HEK293T (cell line): Measurements from ENCODE around the gene CDSN.

Experiments used
- CTCF ChIA-PET: fragments of 350-600 bp; formaldehyde crosslinking; extraction: SDS; loops from one replicate; lab custom pipeline; 2021; ENCODE audit warnings: antibody characterized with exemption, inconsistent platforms; lab: Yijun Ruan, JAX
- POLR2A ChIA-PET: fragments of 350-600 bp; formaldehyde crosslinking; extraction: SDS; loops from one replicate; lab custom pipeline; 2020; ENCODE audit warnings: antibody characterized with exemption, inconsistent platforms; lab: Yijun Ruan, JAX
- DNase-seq: peaks from one replicate; pipeline ENCODE4 v3.0.0; 2012; ENCODE audit warnings: mixed read lengths; ENCODE audit errors: extremely low spot score
- ARNT ChIP-seq: fragments of 450-650 bp; IDR thresholded peaks from 2 replicates; pipeline ENCODE4 v1.6.1; 2017; ENCODE audit warnings: mild to moderate bottlenecking
- BHLHE40 ChIP-seq: fragments of 450-650 bp; IDR thresholded peaks from 2 replicates; pipeline ENCODE4 v1.6.1; 2016; ENCODE audit warnings: mild to moderate bottlenecking, moderate library complexity, borderline replicate concordance
- CTBP1 ChIP-seq: fragments of 450-650 bp; IDR thresholded peaks from 2 replicates; pipeline ENCODE4 v1.6.1; 2016; ENCODE audit warnings: borderline replicate concordance
- ELF4 ChIP-seq: fragments of 450-650 bp; IDR thresholded peaks from 2 replicates; pipeline ENCODE4 v1.6.1; 2017; ENCODE audit warnings: antibody characterized with exemption
- FOXA1 ChIP-seq: fragments of 450-650 bp; IDR thresholded peaks from 2 replicates; pipeline ENCODE4 v1.6.1; 2016; ENCODE audit warnings: mild to moderate bottlenecking
- FOXK2 ChIP-seq: fragments of 450-650 bp; IDR thresholded peaks from 2 replicates; pipeline ENCODE4 v1.6.1; 2016; ENCODE audit warnings: mild to moderate bottlenecking
- FOXM1 ChIP-seq: fragments of 450-650 bp; IDR thresholded peaks from 2 replicates; pipeline ENCODE4 v1.6.1; 2017; ENCODE audit warnings: mild to moderate bottlenecking, borderline replicate concordance
- HDGF ChIP-seq: fragments of 450-650 bp; IDR thresholded peaks from 2 replicates; pipeline ENCODE4 v1.6.1; 2017; ENCODE audit warnings: antibody characterized with exemption, borderline replicate concordance
- L3MBTL2 ChIP-seq: fragments of 450-650 bp; conservative IDR thresholded peaks from 2 replicates; pipeline ENCODE4 v1.6.1; 2016; ENCODE audit warnings: mild to moderate bottlenecking
- LEF1 ChIP-seq: fragments of 450-650 bp; IDR thresholded peaks from 2 replicates; pipeline ENCODE4 v1.6.1; 2017; ENCODE audit warnings: mild to moderate bottlenecking, borderline replicate concordance
- NFRKB ChIP-seq: fragments of 450-650 bp; IDR thresholded peaks from 2 replicates; pipeline ENCODE4 v1.6.1; 2016; ENCODE audit warnings: mild to moderate bottlenecking, moderate library complexity
- SP1 ChIP-seq: fragments of 450-650 bp; IDR thresholded peaks from 2 replicates; pipeline ENCODE4 v1.6.1; 2017
- SUZ12 ChIP-seq: fragments of 450-650 bp; IDR thresholded peaks from 2 replicates; pipeline ENCODE4 v1.6.1; 2016; ENCODE audit warnings: mild to moderate bottlenecking
- TARDBP ChIP-seq: fragments of 450-650 bp; IDR thresholded peaks from 2 replicates; pipeline ENCODE4 v1.6.1; 2016
- ZNF384 ChIP-seq: fragments of 450-650 bp; IDR thresholded peaks from 2 replicates; pipeline ENCODE4 v1.6.1; 2016
- TF ChIP-seq, protein P1 (sequence below): fragments of 450-650 bp; IDR thresholded peaks from 2 replicates; pipeline ENCODE4 v1.6.1; 2016

CDSN gene

DNA sequence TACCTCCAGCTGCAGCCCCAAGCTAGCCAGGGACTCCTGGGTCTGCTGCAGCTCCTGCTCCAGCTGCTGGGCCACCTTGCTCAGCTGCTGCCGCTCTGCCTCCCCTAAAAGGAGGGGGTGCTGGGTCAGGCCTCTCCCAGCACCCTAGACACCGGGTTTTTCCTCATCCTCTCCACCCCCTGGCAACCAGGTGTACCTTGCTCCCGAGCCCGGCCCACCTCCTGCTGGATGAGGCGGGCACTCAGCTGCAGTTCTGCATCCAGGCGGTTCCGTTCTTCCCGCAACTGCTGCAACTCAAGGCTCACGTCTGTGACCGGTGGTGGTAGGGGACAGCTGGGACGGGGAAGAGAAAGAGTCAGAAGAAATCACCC is 24.7 kb upstream of the CDSN start:
- TF ChIP-seq BHLHE40: no peak
- TF ChIP-seq ZNF384: no peak
- no peak for TF ChIP-seq HDGF
- TF ChIP-seq TARDBP: no peak
- no peak for TF ChIP-seq FOXA1
- no peak for TF ChIP-seq NFRKB
- TF ChIP-seq ARNT: no peak
- TF ChIP-seq, protein P1, sequence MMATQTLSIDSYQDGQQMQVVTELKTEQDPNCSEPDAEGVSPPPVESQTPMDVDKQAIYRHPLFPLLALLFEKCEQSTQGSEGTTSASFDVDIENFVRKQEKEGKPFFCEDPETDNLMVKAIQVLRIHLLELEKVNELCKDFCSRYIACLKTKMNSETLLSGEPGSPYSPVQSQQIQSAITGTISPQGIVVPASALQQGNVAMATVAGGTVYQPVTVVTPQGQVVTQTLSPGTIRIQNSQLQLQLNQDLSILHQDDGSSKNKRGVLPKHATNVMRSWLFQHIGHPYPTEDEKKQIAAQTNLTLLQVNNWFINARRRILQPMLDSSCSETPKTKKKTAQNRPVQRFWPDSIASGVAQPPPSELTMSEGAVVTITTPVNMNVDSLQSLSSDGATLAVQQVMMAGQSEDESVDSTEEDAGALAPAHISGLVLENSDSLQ: no peak
- no peak for TF ChIP-seq FOXM1
- CTCF ChIA-PET: no interaction called here
- POLR2A ChIA-PET: interaction anchor here (0.9 to 2.9 kb wide), 3 partner anchors 12 to 23 kb away, joined by 3 to 14 read pairs (median 4); partner anchors contain the start of genes CCHCR1 and TCF19
- DNase-seq: no peak

DNA sequence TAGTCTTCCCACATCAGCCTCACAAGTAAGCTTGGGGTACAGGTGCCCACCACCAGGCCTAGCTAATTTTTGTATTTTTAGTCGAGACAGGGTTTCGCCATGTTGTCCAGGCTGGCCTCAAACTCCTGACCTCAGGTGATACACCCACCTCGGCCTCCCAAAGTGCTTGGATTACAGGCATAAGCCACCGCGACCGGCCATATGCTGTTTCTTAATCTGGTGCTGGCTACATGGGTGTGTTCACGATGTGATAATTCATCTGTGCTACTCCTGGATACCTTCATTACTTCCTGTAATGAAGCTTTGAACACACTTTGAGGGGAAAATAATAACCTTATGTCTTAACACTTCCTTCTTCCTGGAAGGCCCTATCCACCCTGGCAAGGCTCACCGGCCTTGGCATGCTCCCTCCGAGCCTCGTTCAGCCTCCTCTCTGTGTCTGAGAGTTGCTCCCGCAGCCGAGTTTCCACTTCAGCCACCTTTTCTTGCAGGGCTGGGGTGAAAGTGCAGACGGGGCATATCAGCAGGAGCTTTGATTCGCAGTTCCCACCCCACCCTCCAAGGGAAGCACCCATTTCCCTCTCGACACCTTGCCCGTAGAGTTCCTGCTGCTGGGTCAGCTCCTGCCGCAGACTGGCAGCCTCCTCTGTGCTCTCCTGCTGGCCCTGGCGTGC is 24.2 kb upstream of the CDSN start:
- CTCF ChIA-PET: no interaction called here
- POLR2A ChIA-PET: interaction anchor here (2.0 to 2.9 kb wide), 2 partner anchors 13 to 15 kb away, joined by 4 to 14 read pairs; partner anchors contain the start of genes CCHCR1 and TCF19
- DNase-seq: no peak
- TF ChIP-seq NFRKB (no peak), BHLHE40 (no peak), CTBP1 (no peak), HDGF (no peak), FOXA1 (no peak), LEF1 (no peak), SUZ12 (no peak), TARDBP (no peak)
- TF ChIP-seq, protein P1: no peak

DNA sequence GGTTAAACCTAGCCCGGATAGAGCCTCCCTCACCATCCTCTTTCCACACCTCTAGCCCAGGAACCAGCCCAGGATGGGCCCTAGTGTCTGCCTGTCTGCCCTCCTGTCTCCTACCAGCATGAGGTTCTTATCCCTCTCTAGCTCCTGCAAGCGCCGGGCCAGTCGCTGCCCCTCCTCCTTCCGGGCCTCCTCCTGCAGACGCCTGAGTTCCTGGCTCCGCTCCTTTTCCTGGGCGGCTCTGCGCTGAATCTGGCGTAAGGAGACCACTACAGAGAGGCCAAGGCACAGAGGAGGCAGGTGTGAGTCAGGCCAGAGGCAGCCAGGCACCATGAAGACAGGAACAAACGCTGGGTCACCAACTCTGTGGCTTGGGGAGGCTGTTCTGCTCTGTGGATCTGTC is 22.9 kb upstream of the CDSN start:
- ChIA-PET CTCF (no interaction called here), POLR2A (no interaction called here)
- TF ChIP-seq ELF4 (no peak), TARDBP (no peak), LEF1 (no peak), FOXA1 (no peak), FOXM1 (no peak), CTBP1 (no peak), NFRKB (no peak), ARNT (no peak), FOXK2 (no peak), SP1 (no peak), SUZ12 (no peak), BHLHE40 (no peak), L3MBTL2 (no peak), ZNF384 (no peak), HDGF (no peak)
- TF ChIP-seq, protein P1: no peak
- no peak for DNase-seq

DNA sequence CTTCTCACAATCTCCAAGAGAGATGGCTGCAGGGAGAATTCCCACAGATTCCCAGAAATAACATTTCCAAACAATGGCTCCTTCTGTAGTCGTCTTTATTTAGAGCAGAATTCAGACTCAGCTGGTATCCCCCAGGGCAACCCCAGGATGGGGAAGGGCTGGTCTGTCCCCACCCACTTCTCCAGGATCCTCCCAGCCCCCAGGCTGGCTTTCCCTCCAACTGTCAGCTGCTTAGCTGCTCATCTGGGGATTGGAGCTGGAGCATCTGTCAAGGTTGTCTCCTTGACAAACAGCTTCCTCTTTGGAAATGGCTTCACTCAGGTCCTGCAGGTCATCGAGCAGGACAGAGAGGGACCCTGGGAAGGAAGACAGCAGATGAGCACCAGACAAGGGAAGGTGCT is 22.1 kb upstream of the CDSN start:
- CTCF ChIA-PET: no interaction called here
- TF ChIP-seq FOXA1: no peak
- TF ChIP-seq ARNT: no peak
- no peak for TF ChIP-seq CTBP1
- TF ChIP-seq FOXK2: no peak
- TF ChIP-seq LEF1: no peak
- no peak for TF ChIP-seq BHLHE40
- TF ChIP-seq L3MBTL2: no peak
- TF ChIP-seq FOXM1: no peak
- TF ChIP-seq SUZ12: no peak
- TF ChIP-seq ZNF384: no peak
- no peak for DNase-seq
- POLR2A ChIA-PET: interaction anchor here (0.8 to 1.6 kb wide), 3 partner anchors 14 to 18 kb away, joined by 4 to 9 read pairs (median 5); partner anchors contain the start of gene TCF19

DNA sequence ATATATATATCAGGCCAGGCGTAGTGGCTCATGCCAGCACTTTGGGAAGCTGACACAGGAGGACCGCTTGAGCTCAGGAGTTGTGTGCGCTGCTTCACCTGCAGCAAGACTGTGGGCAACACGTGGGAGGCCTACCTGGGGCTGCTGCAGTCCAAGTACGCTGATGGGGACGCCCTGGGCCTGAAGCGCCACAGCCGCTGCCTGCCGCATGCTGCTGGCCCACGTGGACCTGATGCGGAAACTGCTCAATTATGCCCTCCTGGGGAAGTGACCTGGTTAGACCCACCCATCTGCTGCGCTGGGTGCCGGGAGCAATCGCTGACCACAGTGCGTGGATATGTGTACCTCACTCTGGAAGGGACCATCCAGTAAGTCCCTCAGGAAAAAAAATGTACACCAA is 20.4 kb upstream of the CDSN start:
- no peak for DNase-seq
- TF ChIP-seq ELF4 (no peak), ARNT (no peak), SUZ12 (no peak), FOXM1 (no peak), CTBP1 (no peak), TARDBP (no peak)
- CTCF ChIA-PET: no interaction called here
- POLR2A ChIA-PET: interaction anchor here (1.6 kb wide), 1 partner anchor 11 kb away, joined by 4 read pairs; no protein-coding TSS in a partner anchor

DNA sequence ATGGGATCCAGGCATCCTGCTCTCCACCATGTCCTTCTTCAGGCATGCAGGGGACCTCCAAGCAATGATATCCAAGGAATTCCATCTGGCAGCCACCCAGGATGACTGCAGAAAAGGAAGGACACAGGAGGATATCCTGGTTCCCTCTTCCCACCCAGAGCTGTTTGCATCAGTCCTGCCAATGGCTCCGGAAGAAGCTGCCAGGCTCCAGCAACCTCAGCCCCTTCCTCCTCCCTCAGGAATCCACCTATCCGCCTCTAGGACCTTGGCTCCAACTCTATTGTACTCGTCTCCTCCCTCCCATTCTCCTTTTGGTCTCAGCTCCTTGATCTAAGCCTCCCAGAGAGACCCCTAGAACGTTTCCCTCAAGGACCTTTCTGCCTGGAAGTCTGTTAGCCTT is 19.4 kb upstream of the CDSN start:
- CTCF ChIA-PET: interaction anchor here (0.6 to 1.2 kb wide), 2 partner anchors 9 to 181 kb away, joined by 3 to 4 read pairs; no protein-coding TSS in a partner anchor
- no peak for DNase-seq
- POLR2A ChIA-PET: interaction anchor here (1.3 kb wide), 1 partner anchor 19 kb away, joined by 4 read pairs; the partner anchor contains the start of gene TCF19
- TF ChIP-seq FOXK2 (no peak), CTBP1 (no peak), ARNT (no peak), L3MBTL2 (no peak), SP1 (no peak), ELF4 (no peak), NFRKB (no peak), BHLHE40 (no peak), LEF1 (no peak), FOXA1 (no peak), SUZ12 (no peak), FOXM1 (no peak), ZNF384 (no peak), HDGF (no peak)
- TF ChIP-seq, protein P1: no peak
